ENCODE measurements around the gene STAC3.

DNA sequence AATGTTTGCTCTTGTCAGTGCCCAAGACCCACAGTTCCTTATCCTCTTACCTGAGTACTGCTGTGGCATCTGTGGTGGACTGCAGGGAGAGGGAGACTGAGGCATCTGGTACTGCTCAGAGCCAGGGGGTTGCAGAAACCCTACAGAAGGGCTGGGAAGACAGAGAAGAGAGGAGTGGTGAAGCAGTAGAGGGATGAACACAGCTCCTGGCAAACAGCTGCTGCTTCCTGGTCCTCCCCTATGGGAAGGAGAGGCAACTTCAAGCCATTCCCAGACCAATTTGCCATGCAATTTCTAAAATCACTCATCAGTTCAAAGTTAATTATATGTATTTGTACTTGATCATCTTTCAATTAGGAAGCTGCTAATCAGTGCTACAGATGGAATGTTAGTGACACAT is 15.7 kb upstream of the STAC3 start:
- TF ChIP-seq CTCF (IDR thresholded peaks at IDR 0.05) = no peak
- TF ChIP-seq POLR2A (IDR thresholded peaks at IDR 0.05) = no peak
